Stimulated activated CD4-positive, alpha-beta T cell treated with anti-CD3 and anti-CD28 coated beads, Interleukin-1b, Interleukin-23, amount 100 ng/mL, for 48 hours (primary cell): ENCODE measurements around the gene H2BK1.

Experiments
- DNase-seq: peaks from one replicate; pipeline ENCODE4 v3.0.0-alpha.2; 2020

Gene H2BK1

DNA sequence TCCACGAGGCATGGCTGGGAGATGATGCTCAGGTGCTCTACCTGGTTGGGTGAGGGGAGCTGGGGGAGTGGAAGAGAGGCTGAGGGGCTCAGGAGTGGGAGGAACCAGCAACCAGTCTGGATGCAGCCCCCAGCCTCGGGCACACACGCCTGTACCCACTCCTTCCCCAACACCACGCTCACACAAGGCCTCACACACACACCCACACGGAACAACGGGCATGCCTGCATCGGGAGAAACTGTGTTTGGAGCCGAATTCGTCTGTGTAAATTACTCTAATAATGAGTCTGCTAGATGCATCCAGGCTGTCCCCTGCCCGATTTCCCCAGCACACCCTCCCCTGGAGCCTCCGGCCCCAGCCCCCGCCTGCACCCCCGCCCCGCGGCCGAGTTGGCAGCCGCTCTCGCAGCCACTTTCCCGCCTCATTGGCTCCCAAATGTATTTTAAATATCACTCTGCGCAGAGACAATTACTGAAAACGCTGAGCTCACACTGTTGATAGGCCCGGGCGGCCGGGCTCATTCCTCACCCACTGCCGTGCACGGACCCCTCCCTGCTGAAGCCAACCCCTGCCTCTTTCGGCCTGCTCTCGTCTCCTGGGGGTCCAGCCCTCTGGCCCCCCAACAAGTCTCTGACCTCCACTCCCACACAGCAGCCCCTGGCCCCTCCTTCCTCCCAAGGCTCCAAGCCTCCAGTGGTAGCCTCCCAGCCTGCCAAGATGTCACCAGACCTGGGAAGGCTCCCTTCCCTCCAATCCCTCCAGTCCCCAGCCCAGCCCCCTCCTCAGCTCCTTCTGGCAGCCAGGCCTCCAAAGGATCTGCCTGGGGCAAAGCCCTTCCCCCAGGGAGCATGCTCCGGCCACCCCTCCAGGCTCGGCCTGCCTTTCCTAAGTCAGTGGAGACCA, 11.1 kb downstream of the H2BK1 start:
- DNase-seq, result no peak

DNA sequence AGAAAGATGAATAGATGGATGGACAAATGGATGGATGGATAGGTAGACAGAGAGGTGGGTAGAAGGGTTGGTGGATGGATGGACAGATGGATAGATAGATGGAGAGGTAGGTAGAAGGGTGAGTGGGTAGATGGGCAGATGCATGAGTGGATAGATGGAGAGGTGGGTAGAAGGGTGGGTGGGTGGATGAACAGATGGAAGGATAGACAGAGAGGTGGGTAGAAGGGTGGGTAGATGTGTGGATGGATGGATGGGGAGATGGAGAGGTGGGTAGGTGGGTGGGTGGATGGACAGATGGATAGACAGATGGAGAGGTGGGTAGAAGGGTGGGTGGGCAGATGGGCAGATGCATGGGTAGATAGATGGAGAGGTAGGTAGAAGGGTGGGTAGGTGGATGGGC, 12.4 kb downstream of the H2BK1 start:
- DNase-seq, result no peak

DNA sequence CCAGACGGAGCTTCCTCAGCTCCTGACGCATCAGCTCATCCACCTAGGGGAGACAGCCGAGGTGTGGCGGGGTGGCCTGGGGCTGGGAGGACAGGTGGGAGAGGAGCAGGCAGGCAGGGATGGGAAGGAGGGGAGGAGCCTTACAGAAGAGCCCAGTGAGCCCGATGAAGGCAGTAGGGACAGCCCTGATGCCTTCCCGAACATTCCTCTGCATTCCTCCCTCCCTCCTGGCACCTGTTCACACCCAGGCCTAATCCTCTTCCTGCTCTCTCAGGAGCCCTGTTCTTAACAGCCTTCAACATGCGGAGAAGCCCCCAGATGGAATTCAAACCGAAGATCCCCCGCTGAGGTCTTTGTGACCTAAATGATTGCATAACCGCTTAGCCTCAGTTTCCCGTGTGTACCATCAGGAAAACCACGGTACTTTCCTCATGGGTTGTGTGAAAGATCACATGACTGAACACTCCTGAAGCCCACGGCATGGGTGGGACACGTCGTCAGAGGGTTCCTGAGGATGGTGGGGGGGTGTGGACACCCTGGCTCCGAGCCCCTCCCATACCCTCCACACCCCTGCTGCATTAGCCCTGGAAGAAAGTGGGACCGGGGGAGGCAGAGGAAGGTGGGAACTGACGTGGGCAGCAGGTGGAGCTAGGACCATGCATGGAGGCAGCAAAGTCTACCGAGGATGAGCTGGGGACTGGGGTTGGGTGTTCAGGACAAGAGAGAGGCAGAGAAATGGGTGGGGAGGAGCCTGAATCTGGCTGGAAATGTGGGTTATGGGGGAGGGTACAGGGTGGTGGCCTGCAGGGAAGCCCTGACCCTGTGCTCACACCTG, 14.5 kb downstream of the H2BK1 start:
- no peak for DNase-seq

DNA sequence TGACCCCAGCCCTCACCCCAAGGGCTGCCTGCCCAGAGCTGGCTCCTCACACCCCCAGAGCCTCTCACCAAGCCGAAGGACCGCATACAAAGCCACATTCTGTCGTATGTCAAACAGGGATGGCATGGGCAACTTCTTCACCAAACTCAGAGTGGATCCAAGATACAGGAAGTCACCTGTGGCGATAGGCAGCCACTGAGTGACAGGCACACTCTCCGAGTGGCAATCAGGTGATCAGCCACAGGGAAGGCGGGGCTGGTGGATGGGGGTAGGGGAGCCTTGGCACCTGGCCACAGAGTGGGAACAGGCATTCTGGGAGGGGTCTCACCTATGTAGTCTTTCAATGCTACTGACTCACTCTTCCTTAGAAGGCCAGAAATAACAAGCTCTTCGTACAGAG, 16.1 kb downstream of the H2BK1 start:
- no peak for DNase-seq

DNA sequence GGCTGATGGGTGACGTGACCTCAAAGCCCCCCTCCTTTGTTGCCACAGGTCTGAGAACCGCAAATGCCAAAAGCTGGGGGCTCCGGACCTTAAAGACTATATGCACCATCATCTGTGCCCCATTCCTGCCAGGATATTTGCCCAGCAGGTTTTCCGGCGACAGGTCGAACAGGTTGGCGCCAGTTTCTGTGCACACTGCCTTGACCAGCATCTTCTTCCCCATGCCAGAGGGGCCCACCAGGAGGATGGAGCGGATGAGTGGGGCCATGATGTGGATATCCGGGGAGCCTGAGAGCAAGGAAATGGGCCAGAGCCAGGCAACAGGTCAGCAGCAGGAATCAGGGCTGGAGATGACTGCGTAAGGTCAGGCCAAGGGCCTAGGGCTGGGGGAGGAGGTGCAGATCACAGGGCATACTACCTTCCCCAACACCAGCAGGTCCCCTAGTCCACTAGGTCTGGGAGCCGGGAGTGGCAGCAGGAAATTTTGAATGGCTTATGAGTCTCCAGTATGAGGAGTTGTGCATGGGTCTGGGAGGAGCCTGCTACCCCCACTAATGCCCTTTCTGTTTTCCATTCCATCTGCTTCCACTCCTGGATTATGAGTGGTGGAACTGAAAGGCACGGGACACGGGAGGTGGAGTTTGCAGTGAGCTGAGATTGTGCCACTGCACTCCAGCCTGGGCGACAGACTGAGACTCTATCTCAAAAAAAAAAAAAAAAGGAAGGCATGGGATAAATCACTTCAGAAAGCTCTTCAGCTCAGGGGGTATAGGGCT, 16.9 kb downstream of the H2BK1 start:
- no peak for DNase-seq

GRCh38 chr7:151192002-151192539, 18.2 kb downstream of the H2BK1 start:
- DNase-seq, result no peak

- no peak for DNase-seq
Observed at GRCh38 chr7:151191544-151191943, 18.7 kb downstream of the H2BK1 start.

- no peak for DNase-seq
Observed at GRCh38 chr7:151189038-151189437, 21.2 kb downstream of the H2BK1 start.

DNA sequence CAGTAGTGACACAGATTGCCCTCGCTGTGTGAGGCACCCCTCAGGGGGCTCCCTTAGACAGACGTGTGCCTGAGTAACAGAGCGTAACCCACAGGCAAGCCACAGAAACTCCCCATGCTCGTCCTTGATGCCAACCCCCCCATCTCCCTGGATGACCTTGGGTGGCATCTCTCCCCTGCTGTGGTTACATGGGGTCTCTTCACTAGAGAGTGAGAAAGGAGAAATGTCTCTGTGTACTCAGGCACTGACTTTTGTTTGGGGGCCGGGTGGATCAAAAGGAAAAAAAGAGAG, 22.1 kb downstream of the H2BK1 start:
- no peak for DNase-seq

DNA sequence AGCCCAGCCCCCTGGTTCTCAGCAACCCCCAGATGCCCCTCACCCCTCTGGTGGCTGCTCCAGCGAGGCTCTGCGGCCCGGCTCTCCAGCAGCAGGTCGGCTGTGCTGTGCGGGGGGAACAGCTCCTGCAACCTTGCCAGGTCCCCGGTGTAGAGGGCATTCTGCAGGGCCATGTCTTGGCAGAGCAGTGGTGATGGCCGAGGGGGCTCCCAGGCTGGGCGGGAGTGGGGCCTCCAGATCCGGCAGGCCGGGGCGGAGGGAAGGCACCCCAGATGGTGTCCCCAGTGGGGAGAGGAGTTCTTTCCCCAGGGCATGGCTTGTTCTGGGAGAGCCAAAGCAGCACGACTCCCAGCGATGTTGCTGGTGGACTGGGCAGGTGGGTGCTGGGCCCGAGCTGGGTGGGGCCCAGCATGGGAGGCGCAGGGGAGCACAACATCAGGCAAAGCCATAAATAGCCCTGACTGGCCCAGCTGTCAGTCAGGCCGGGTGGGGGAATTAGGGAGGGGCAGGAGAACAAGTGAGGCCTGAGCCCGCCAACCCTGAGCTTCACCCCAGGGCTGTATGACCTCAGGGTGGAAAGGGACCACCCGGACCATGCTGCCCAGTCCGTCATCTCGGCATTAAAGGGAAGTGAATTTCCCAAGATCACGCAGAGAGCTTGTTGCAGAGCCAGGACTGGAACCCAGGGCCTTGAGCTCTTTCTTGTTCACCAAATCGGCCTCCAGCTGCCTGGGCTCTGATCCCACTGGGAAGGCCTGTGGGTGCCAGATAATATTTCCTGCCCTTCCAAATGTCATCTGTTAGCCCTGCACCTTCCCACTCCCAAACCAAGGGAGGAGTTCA, 22.7 kb downstream of the H2BK1 start:
- no peak for DNase-seq

DNA sequence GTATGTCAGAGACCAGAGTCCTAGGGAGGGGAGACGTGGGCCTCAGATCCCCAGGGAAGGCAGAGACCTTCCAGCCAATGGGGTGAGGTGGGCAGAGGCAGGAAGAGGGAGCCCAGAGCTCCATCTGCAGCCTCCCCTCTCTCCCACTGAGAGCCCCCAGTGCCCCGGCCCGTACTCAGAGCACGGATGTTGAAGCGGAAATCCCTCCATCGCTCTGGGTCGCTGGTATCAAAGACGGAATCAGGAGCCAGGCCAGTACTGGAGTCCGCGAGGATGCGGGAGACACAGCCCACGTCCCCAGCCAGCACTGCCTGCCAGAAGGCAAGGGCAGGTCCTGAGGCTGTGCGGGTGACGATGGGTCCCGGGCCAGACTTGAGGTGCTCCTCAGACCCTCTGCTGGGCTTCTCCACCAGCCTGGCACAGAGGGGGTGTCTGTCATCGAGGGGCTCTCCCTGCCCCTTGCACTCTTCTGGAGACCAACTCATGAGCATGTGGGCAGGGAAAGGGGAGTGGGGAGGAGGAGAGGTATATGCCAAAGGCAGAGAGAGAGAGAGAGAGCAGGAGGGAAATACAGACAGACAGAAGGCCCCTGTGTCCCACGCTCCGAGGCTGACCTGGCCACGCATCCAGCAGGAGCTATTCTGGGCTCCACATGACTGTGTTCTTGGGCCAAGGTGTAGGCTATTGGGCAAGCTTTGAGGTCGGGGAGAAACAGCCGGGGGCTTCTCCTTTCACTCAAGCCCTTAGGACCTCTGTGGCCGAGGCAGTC, 23.5 kb downstream of the H2BK1 start, which contains the start of gene ASB10:
Gene ASB10, minus strand, starts transcription at position 611 of the 769 bp plus-strand sequence. Its CDS starts 120 bp downstream, at position 491.
- DNase-seq, result no peak

- DNase-seq, result no peak
Observed at GRCh38 chr7:151185762-151186639, 24.3 kb downstream of the H2BK1 start.

DNA sequence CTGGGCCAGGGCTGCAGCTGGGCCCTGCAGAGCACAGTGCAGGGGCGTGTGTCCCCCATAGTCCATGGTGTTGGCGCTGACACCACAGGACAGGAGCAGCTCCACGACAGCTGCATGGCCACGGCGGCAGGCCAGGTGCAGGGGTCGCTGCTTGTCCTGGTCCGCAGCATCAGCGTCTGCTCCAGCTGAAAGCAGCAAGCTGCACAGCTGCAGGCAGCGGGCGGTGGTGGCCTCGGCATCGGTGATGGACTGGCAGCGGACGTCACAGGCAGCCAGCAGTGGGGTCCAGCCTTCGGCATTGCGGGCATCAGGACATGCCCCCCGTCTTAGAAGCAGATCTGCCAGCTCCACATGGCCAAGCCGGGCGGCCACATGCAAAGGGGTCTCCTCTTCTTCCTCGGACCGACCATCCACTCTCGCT, 29.3 kb downstream of the H2BK1 start:
- no peak for DNase-seq

GRCh38 chr7:151179946-151180345, 30.3 kb downstream of the H2BK1 start:
- DNase-seq, result no peak

DNA sequence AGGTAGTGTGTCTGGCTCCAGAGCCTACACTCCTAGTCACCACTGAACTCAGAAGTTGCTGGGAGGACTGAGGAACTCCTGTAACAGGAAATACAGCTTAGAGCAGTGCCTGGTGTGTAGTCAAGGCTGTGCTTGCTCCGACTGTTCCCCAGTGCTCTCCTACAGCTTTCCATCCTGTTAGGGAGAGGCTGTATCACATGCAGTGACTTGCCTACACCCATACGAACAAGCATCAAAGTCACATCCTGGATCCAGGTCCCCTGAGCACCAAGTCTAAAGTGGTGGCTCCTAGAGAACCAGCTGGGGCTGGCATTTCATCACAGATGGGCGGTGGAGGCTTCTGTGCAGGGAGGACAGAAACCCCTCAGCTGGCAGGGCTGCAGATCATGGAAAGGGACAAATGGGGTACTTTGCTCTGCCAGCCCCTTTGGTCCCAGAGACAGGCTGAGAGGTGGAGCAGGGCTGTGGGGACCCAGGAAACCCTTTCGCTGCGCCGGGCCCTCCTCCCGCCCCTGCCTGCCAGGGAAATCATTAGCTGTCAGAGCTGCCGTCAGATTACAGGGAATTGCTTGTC, 30.9 kb downstream of the H2BK1 start:
- no peak for DNase-seq

GRCh38 chr7:151178831-151179230, 31.5 kb downstream of the H2BK1 start:
- DNase-seq, result no peak

- DNase-seq, result no peak
Observed at GRCh38 chr7:151178236-151178635, 32.1 kb downstream of the H2BK1 start.

- no peak for DNase-seq
Observed at GRCh38 chr7:151177310-151177709, 33.0 kb downstream of the H2BK1 start.

- no peak for DNase-seq
Observed at GRCh38 chr7:151176401-151176800, 33.9 kb downstream of the H2BK1 start.

GRCh38 chr7:151175793-151176311, 34.4 kb downstream of the H2BK1 start:
- no peak for DNase-seq
